DND-41 (cell line): ENCODE results near the gene ARID2.

ENCODE experiments used
- CTCF ChIP-seq: IDR thresholded peaks from 2 replicates; pipeline ENCODE4 v1.5.1; 2012; ENCODE audit warnings: borderline replicate concordance, low read length, moderate library complexity, mild to moderate bottlenecking; ENCODE audit not compliant: poor library complexity, severe bottlenecking; ENCODE audit errors: extremely low read depth
- EZH2 ChIP-seq: IDR thresholded peaks from 3 replicates; pipeline ENCODE4 v1.6.1; 2012; ENCODE audit warnings: borderline replicate concordance, low read depth, mild to moderate bottlenecking, moderate library complexity, low read length, inconsistent platforms; ENCODE audit not compliant: severe bottlenecking

- TF ChIP-seq CTCF: no peak
- no peak for TF ChIP-seq EZH2
Observed at GRCh38 chr12:45789025-45789424, 59.5 kb downstream of the ARID2 start.
